ENCODE data around the gene NOMO2.
"Not testable (repeated sequence)": the region's sequence is repeated elsewhere in the genome, so short reads cannot be mapped to it uniquely, and the experiment has no call there.

DNA sequence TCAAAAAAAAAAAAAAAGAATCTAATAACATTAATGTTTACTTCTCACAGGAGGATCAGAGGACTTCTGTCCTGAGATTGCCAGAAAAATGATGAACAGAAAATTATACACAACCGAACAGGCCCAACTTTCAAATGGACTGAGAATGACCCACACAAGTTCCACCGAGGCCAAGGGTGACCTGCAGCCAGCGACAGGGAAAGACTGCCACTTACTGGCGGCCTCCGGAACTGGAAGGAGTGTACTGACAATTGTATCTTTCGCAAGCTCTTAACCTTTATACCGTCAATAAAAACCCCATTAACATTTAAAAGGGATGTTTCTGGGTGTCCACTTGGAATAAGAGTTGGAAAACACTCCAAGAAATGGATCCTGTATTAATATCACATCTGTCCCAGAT is 146.1 kb downstream of the NOMO2 start:
- TF ChIP-seq, protein P1, sequence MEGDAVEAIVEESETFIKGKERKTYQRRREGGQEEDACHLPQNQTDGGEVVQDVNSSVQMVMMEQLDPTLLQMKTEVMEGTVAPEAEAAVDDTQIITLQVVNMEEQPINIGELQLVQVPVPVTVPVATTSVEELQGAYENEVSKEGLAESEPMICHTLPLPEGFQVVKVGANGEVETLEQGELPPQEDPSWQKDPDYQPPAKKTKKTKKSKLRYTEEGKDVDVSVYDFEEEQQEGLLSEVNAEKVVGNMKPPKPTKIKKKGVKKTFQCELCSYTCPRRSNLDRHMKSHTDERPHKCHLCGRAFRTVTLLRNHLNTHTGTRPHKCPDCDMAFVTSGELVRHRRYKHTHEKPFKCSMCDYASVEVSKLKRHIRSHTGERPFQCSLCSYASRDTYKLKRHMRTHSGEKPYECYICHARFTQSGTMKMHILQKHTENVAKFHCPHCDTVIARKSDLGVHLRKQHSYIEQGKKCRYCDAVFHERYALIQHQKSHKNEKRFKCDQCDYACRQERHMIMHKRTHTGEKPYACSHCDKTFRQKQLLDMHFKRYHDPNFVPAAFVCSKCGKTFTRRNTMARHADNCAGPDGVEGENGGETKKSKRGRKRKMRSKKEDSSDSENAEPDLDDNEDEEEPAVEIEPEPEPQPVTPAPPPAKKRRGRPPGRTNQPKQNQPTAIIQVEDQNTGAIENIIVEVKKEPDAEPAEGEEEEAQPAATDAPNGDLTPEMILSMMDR (IDR thresholded peaks at IDR 0.05; ENCODE audit: low read depth, low read length) = not testable (repeated sequence)
- TF ChIP-seq EZH2phosphoT487 (IDR thresholded peaks at IDR 0.05; ENCODE audit: low read depth) = not testable (repeated sequence)

All from OCI-LY3 (cell line).